A673 (cell line): Measurements from ENCODE around the gene PDE4B.

Experiments
- CTCF ChIP-seq: fragments of 300-800, 200-600 bp; sonication (generic); conservative IDR thresholded peaks from 2 replicates; pipeline ENCODE4 v1.5.1; 2017; ENCODE audit warnings: low read depth, mild to moderate bottlenecking, antibody characterized with exemption, low read length, moderate library complexity, mixed read lengths
- EZH2 ChIP-seq: fragments of 200-600 bp; sonication (generic); IDR thresholded peaks from 2 replicates; pipeline ENCODE4 v1.6.1; 2017; ENCODE audit warnings: borderline replicate concordance, low read depth, mild to moderate bottlenecking, mixed read lengths, antibody characterized with exemption, low read length; ENCODE audit not compliant: poor library complexity, severe bottlenecking

- TF ChIP-seq CTCF: no peak
- no peak for TF ChIP-seq EZH2
Measured at GRCh38 chr1:66247415-66248208, 454.9 kb downstream of the PDE4B start.
